ENCODE data around the gene PSMD13. TPM values are rescaled to one million over a fixed set of nuclear protein-coding genes. Genes with fewer than 3 reads are reported as not detected.

Gene PSMD13
- total RNA-seq, 1 donor from 2014 or later, result 89.9 TPM

DNA sequence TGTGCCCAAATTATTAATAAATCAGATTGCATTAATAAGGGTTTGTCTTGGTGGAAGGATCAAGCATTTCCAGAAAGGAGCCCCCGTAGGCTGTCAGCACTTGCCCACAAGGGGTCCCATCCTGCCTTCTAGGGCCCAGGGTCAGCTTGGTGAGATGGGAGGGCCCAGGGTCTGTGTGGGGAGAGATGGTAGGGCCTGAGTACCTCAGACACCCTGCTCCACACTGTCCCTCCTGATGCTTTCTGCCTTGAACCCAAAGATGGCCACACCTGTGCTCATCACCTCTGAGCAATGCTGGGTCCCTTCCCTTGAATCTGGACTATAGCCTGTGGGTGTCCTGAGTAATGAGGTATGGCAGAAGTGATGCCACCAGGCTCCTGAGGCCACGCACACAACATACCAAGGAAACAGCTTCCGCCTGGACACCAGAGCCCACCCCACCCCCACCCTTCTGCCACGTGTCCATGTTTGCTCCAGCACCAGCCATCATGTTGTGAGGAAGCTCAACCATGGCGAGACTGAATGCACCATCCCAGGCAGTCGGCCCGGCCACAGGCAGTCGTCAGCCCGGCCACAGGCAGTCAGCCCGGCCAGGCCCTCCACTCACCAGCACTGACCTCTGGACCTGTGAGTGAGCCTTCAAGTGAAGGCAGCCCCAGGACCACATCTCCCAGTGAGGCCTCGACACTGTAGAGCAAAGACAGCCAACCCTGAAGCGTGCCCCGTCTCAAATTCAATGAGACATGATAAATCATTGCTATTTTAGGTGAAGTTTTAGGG is 36.4 kb upstream of the PSMD13 start:
- no peaks in the 10 kb centered on the region for H3K27me3 ChIP-seq
- ATAC-seq, result no peak
- H3K4me1 ChIP-seq, result peaks cover 6% of the 10 kb centered on the region
- no peak overlapping the region for H3K27ac ChIP-seq
- H3K4me3 ChIP-seq, result no peak overlapping the region
- TF ChIP-seq, protein P1, sequence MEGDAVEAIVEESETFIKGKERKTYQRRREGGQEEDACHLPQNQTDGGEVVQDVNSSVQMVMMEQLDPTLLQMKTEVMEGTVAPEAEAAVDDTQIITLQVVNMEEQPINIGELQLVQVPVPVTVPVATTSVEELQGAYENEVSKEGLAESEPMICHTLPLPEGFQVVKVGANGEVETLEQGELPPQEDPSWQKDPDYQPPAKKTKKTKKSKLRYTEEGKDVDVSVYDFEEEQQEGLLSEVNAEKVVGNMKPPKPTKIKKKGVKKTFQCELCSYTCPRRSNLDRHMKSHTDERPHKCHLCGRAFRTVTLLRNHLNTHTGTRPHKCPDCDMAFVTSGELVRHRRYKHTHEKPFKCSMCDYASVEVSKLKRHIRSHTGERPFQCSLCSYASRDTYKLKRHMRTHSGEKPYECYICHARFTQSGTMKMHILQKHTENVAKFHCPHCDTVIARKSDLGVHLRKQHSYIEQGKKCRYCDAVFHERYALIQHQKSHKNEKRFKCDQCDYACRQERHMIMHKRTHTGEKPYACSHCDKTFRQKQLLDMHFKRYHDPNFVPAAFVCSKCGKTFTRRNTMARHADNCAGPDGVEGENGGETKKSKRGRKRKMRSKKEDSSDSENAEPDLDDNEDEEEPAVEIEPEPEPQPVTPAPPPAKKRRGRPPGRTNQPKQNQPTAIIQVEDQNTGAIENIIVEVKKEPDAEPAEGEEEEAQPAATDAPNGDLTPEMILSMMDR (IDR thresholded peaks at IDR 0.05), result no peak
- DNase-seq, result peak; percentile 56
- peaks cover 34% of the 10 kb centered on the region for H3K36me3 ChIP-seq
- no peaks in the 10 kb centered on the region for H3K9me3 ChIP-seq
- intact Hi-C loops (cut with DNase I), result no loop called here

DNA sequence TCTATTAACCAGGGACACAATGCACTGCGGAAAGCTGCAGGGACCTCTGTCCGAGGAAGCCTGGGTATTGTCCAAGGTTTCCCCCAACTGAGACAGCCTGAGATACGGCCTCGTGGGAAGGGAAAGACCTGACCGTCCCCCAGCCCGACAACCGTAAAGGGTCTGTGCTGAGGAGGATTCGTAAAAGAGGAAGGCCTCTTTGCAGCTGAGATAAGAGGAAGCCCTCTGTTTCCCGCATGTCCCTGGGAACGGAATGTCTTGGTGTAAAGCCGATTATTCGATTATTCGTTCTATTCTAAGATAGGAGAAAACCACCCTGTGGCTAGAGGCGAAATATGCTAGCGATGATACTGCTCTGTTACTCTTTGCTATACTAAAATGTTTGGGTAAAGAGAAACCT is 34.8 kb upstream of the PSMD13 start:
- peaks cover 35% of the 10 kb centered on the region for H3K36me3 ChIP-seq
- no peak overlapping the region for H3K4me3 ChIP-seq
- no peak overlapping the region for H3K27ac ChIP-seq
- no peaks in the 10 kb centered on the region for H3K9me3 ChIP-seq
- DNase-seq, result no peak
- H3K27me3 ChIP-seq, result no peaks in the 10 kb centered on the region
- intact Hi-C loops (cut with DNase I), result no loop called here
- TF ChIP-seq, protein P1 (IDR thresholded peaks at IDR 0.05), result no peak
- peaks cover 16% of the 10 kb centered on the region for H3K4me1 ChIP-seq
- no peak for ATAC-seq

DNA sequence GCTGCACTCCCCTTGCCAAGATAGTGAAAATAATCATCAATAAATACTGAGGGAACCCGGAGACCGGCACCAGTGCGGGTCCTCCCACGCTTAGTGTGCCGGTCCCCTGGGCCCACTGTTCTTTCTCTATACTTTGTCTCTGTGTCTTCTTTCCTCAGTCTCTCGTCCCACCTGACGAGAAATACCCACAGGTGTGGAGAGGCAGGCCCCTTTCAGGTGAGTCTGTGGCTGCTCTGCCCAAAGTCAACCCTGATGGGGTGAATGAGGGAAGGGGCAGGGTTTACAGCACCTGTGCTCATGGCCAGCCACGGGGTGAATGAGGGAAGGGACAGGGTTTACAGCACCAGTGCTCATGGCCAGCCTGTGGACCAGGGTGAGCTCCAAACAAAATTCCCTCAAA is 34.3 kb upstream of the PSMD13 start:
- no peak overlapping the region for H3K27ac ChIP-seq
- no peaks in the 10 kb centered on the region for H3K9me3 ChIP-seq
- DNase-seq, result peak; percentile 40
- TF ChIP-seq, protein P1 (IDR thresholded peaks at IDR 0.05), result no peak
- H3K4me1 ChIP-seq, result peaks cover 16% of the 10 kb centered on the region
- intact Hi-C loops (cut with DNase I), result no loop called here
- no peak for ATAC-seq
- H3K36me3 ChIP-seq, result peaks cover 35% of the 10 kb centered on the region
- no peak overlapping the region for H3K4me3 ChIP-seq
- H3K27me3 ChIP-seq, result no peaks in the 10 kb centered on the region

DNA sequence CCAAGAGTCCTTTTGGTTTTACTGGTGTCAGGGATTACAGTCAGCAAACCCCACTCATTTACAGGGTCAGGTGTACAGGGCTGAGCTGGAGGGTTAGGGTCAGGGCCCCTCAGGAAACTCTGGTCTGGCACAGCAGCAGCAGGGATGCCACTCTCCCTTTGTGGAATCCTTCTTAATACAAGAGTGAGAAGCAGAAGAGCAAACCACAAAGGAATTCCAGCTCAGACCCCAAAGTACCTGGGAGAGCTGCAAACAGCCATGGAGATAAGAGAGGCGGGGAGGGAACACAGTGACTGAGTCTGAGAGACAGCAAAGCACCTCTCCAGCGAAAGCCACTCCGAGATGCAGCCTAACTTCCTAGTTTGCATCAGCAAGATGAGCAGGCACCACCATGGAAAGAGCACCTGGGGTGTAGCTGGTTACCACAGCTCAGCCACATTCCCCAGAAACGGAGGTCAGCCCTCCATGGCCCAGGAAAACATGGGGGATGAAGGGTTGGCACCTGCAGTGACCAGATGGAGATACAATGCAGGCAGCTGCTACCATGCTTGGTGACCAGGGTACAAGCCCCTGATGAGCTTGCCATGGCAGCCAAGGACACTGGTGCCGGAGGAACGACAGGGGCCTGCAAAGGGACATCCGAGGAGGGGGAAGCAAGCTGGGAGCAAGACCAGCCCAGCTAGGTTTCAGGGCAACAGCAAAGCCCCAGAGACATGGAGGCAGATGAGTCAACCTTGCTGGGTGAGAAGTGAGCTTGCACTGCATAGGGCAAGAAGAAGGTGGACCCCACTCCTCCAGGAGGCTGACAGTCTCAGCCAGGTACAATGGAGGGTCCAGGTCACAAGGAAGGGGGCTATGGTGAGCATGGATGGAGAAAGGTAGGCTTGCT is 33.5 kb upstream of the PSMD13 start:
- TF ChIP-seq, protein P1 (IDR thresholded peaks at IDR 0.05), result no peak
- Histone ChIP-seq H3K4me1 (peaks cover 16% of the 10 kb centered on the region), H3K27ac (no peak overlapping the region), H3K9me3 (no peaks in the 10 kb centered on the region), H3K36me3 (peaks cover 35% of the 10 kb centered on the region), H3K27me3 (no peaks in the 10 kb centered on the region), H3K4me3 (no peak overlapping the region)
- DNase-seq (peak; percentile 48), ATAC-seq (no peak)
- intact Hi-C loops (cut with DNase I), result no loop called here

DNA sequence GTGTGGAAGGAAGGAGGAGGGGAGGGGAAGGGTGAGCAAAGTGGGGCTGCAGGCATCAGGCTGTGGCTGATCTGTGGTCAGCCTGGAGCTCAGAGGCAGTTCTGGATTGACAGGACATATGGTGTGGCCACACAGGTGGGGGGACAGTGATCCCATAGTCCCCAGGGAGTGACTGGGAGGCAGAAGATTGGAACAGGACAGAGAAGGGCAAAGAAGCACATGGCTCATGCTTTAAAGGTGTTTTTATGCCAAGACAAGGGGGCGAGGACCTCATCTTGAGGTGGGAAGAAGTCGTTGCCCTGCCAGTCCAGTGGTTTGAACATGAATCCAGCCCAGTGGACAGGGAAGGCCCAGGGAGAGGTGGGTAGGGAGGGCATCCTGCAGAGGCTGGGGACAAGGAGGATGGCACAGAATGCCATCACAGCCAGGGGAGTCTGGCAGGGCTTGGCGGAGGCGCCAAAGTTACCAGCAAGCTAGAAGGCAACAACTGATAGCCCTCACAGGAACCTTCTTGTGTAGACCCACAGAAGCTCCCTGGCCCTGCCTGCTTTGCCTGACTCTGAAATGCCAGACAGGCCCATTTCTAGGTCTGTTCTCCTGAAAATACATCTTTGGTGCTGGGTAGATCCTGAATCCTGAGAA is 32.7 kb upstream of the PSMD13 start:
- peak; percentile 52 for DNase-seq
- no peak for ATAC-seq
- no peak overlapping the region for H3K4me3 ChIP-seq
- no peak overlapping the region for H3K27ac ChIP-seq
- H3K9me3 ChIP-seq, result no peaks in the 10 kb centered on the region
- TF ChIP-seq, protein P1 (IDR thresholded peaks at IDR 0.05), result no peak
- no peaks in the 10 kb centered on the region for H3K27me3 ChIP-seq
- peaks cover 16% of the 10 kb centered on the region for H3K4me1 ChIP-seq
- H3K36me3 ChIP-seq, result peaks cover 35% of the 10 kb centered on the region
- intact Hi-C loops (cut with DNase I), result no loop called here
